PC-3 (cell line): Measurements from ENCODE around the gene PGF. TPM values are rescaled to one million over a fixed set of nuclear protein-coding genes. Genes with fewer than 3 reads are reported as not detected.

Source experiments
- ATAC-seq: fragments of 200-7000 bp; cut with Tn5 transposase; 2 replicates; pipeline ENCODE4 v1.9.1; 2020; ENCODE audit warnings: mild to moderate bottlenecking, moderate library complexity
- BruUV-seq: library from RNA; stranded (reverse); fragments of 400-500 nt; replicated peaks from 2 replicates; lab custom pipeline; 2021; lab: Mats Ljungman, UMichigan
- CTCF ChIA-PET: fragments of 300-600 bp; sonication (Branson Sonifier 250); formaldehyde crosslinking; loops from one replicate; lab custom pipeline; 2022; ENCODE audit warnings: antibody characterized with exemption; lab: Charles Lee
- POLR2A ChIA-PET: fragments of 300-600 bp; sonication (Branson Sonifier 250); formaldehyde crosslinking; loops from one replicate; lab custom pipeline; 2022; ENCODE audit warnings: antibody characterized with exemption; ENCODE audit not compliant: unreplicated experiment; lab: Charles Lee
- DNase-seq: peaks from one replicate; pipeline ENCODE4 v3.0.0-alpha.2; 2015
- H2AFZ ChIP-seq: fragments of 300-600 bp; sonication (generic); 2 replicates; pipeline ENCODE4 v1.6.0; 2016; ENCODE audit warnings: antibody characterized with exemption, low read length
- H3F3A ChIP-seq: fragments of 300-600 bp; sonication (generic); one replicate; pipeline ENCODE4 v1.6.0; 2017; ENCODE audit warnings: antibody characterized with exemption, low read length, control low read depth, mild to moderate bottlenecking; ENCODE audit not compliant: unreplicated experiment
- H3K27ac ChIP-seq: fragments of 300-600 bp; sonication (generic); 2 replicates; pipeline ENCODE4 v1.5.1; 2016; ENCODE audit warnings: mild to moderate bottlenecking, low read length
- H3K27me3 ChIP-seq: fragments of 300-600 bp; sonication (generic); 2 replicates; pipeline ENCODE4 v1.6.1; 2016; ENCODE audit warnings: low read length, mixed read lengths
- H3K36me3 ChIP-seq: fragments of 300-600 bp; sonication (generic); 2 replicates; pipeline ENCODE4 v1.6.1; 2016; ENCODE audit warnings: low read depth, mixed run types, low read length, mixed read lengths
- H3K4me1 ChIP-seq: fragments of 300-600 bp; sonication (generic); 2 replicates; pipeline ENCODE4 v1.5.1; 2016; ENCODE audit warnings: low read length; ENCODE audit not compliant: insufficient read depth
- H3K4me2 ChIP-seq: fragments of 300-600 bp; sonication (generic); 2 replicates; pipeline ENCODE4 v1.6.0; 2016; ENCODE audit warnings: low read length
- H3K4me3 ChIP-seq: fragments of 300-600 bp; sonication (generic); 2 replicates; pipeline ENCODE4 v1.5.1; 2016; ENCODE audit warnings: mild to moderate bottlenecking, low read length, mixed read lengths
- H3K79me2 ChIP-seq: fragments of 300-600 bp; sonication (generic); 2 replicates; pipeline ENCODE4 v1.6.1; 2017; ENCODE audit warnings: low read length, mixed read lengths
- H3K9ac ChIP-seq: fragments of 300-600 bp; sonication (generic); 2 replicates; pipeline ENCODE4 v1.6.0; 2016; ENCODE audit warnings: mild to moderate bottlenecking, low read length
- H3K9me2 ChIP-seq: fragments of 300-600 bp; sonication (generic); replicated peaks from 2 replicates; pipeline ENCODE4 v1.6.1; 2016; ENCODE audit warnings: mixed run types, low read length, mixed read lengths
- H3K9me3 ChIP-seq: fragments of 300-600 bp; sonication (generic); 2 replicates; pipeline ENCODE4 v1.6.1; 2016; ENCODE audit warnings: low read length, mixed read lengths
- H4K20me1 ChIP-seq: fragments of 300-600 bp; sonication (generic); 2 replicates; pipeline ENCODE4 v1.6.1; 2016; ENCODE audit warnings: low read length, mixed read lengths
- CTCF ChIP-seq: fragments of 300-600 bp; sonication (generic); conservative IDR thresholded peaks from 2 replicates; pipeline ENCODE4 v1.5.1; 2017; ENCODE audit warnings: antibody characterized with exemption, low read depth, mild to moderate bottlenecking, low read length
- EZH2 ChIP-seq: fragments of 300-600 bp; sonication (generic); IDR thresholded peaks from one replicate; pipeline ENCODE4 v1.6.1; 2017; ENCODE audit warnings: antibody characterized with exemption, mild to moderate bottlenecking, low read length; ENCODE audit not compliant: unreplicated experiment
- EZH2phosphoT487 ChIP-seq: fragments of 300-600 bp; sonication (generic); IDR thresholded peaks from 2 replicates; pipeline ENCODE4 v1.6.1; 2018; ENCODE audit warnings: mild to moderate bottlenecking, antibody characterized with exemption, low read length, borderline replicate concordance
- intact Hi-C: fragments of 100-400 bp; cut with micrococcal nuclease; formaldehyde crosslinking; loops from 2 replicates; pipeline ENCODE4 v1.9.0; 2023
- total RNA-seq: library from RNA; depleted of rRNA; stranded (reverse); fragments of >200 nt; gene quantifications from 2 replicates; pipeline ENCODE4 v1.2.3, GENCODE V29; 2014

The PGF gene
- total RNA-seq, 1 experiment from 2014 or later = 0.26 TPM

DNA sequence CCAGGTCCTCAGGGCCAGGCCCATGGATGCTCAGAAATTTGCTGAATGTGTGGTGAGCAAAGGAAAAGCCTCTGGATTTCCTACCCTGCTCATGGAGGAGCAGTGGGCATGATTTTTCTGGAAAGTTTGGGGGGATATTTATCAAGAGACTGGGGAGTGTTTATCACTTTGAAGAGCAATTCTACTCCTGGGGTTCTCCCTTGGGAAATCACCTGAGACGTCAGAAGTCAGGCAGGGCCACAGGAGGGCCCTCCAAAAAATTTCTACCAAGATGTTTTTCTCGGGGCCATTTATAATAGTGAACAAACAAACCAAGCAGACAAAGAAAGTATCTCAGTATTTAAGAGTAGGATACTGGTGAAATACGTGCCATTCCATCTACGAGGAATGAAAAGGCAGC is 27.3 kb upstream of the PGF start:
- Histone ChIP-seq H4K20me1 (no peaks in the 10 kb centered on the region), H3K36me3 (no peaks in the 10 kb centered on the region), H3K4me1 (peaks cover 55% of the 10 kb centered on the region), H2AFZ (no peak overlapping the region), H3F3A (no peaks in the 10 kb centered on the region), H3K9me2 (no peaks in the 10 kb centered on the region), H3K27ac (no peak overlapping the region), H3K4me3 (no peak overlapping the region), H3K9ac (no peak overlapping the region), H3K79me2 (no peaks in the 10 kb centered on the region), H3K9me3 (no peaks in the 10 kb centered on the region), H3K27me3 (no peaks in the 10 kb centered on the region), H3K4me2 (0 out of 2 replicates have a peak overlapping the region, but pooled peaks have one; percentile 27)
- ATAC-seq = no peak
- intact Hi-C loops = no loop called here
- no peak for TF ChIP-seq EZH2phosphoT487
- no peak for TF ChIP-seq CTCF
- TF ChIP-seq EZH2 = no peak
- POLR2A ChIA-PET = no interaction called here
- CTCF ChIA-PET = no interaction called here
- DNase-seq = no peak
- no TSS peak for BruUV-seq

GRCh38 chr14:74981833-74982232 is 26.4 kb upstream of the PGF start:
- no peak overlapping the region for H2AFZ ChIP-seq
- H3K4me2 ChIP-seq = no peak overlapping the region
- ChIA-PET POLR2A (no interaction called here), CTCF (no interaction called here)
- H3K27me3 ChIP-seq = no peaks in the 10 kb centered on the region
- no peaks in the 10 kb centered on the region for H3K9me2 ChIP-seq
- H3K36me3 ChIP-seq = no peaks in the 10 kb centered on the region
- H3K4me3 ChIP-seq = no peak overlapping the region
- no peaks in the 10 kb centered on the region for H3K9me3 ChIP-seq
- H3K4me1 ChIP-seq = peaks cover 54% of the 10 kb centered on the region
- no TSS peak for BruUV-seq
- no peaks in the 10 kb centered on the region for H4K20me1 ChIP-seq
- no peaks in the 10 kb centered on the region for H3F3A ChIP-seq
- intact Hi-C loops = no loop called here
- H3K9ac ChIP-seq = no peak overlapping the region
- ATAC-seq (no peak), DNase-seq (no peak)
- H3K79me2 ChIP-seq = no peaks in the 10 kb centered on the region
- no peak overlapping the region for H3K27ac ChIP-seq
- TF ChIP-seq CTCF (no peak), EZH2 (no peak), EZH2phosphoT487 (no peak)

DNA sequence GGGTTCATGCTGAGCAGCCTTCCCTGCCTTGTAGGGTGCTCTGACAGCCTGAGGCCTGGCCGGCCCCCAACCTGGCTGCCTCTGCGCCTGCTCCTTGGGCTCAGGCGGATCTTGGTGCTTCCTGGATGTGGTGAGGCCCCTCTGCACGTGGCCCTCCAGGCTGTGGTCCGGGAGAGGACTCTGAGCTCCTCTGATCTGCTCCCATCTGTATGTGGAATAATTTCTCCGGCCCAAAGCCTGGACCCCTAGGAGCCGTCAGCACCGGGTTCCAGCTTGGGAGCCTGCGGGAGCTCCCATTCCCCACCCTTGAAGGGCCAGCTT is 26.0 kb upstream of the PGF start:
- Histone ChIP-seq H3K27me3 (no peaks in the 10 kb centered on the region), H2AFZ (0 out of 2 replicates have a peak overlapping the region, but pooled peaks have one; percentile 9), H3K27ac (no peak overlapping the region), H3K9me2 (no peaks in the 10 kb centered on the region), H3K9me3 (no peaks in the 10 kb centered on the region), H4K20me1 (no peaks in the 10 kb centered on the region), H3K4me3 (no peak overlapping the region), H3K4me1 (peaks cover 54% of the 10 kb centered on the region), H3K79me2 (no peaks in the 10 kb centered on the region), H3K36me3 (no peaks in the 10 kb centered on the region), H3F3A (no peaks in the 10 kb centered on the region), H3K4me2 (no peak overlapping the region), H3K9ac (no peak overlapping the region)
- CTCF ChIA-PET = no interaction called here
- POLR2A ChIA-PET = no interaction called here
- no TSS peak for BruUV-seq
- intact Hi-C loops = no loop called here
- no peak for TF ChIP-seq EZH2phosphoT487
- TF ChIP-seq EZH2 = no peak
- TF ChIP-seq CTCF = no peak
- ATAC-seq = no peak
- no peak for DNase-seq
